Osteoblast (primary cell): ENCODE results near the gene UCHL1. TPM values are rescaled to one million over a fixed set of nuclear protein-coding genes. Genes with fewer than 3 reads are reported as not detected.

Source experiments
- DNase-seq: peaks from one replicate; pipeline ENCODE4 v3.0.0; 2011; ENCODE audit warnings: low spot score, mixed read lengths; ENCODE audit not compliant: insufficient read length; ENCODE audit errors: missing footprints
- H2AFZ ChIP-seq: 2 replicates; pipeline ENCODE4 v1.6.0; 2011; ENCODE audit warnings: mild to moderate bottlenecking, low read length
- H3K27ac ChIP-seq: 2 replicates; pipeline ENCODE4 v1.5.1; 2011; ENCODE audit warnings: mild to moderate bottlenecking, low read depth, low read length, moderate library complexity
- H3K27me3 ChIP-seq: 2 replicates; pipeline ENCODE4 v1.6.0; 2012; ENCODE audit warnings: mild to moderate bottlenecking, control low read depth, inconsistent platforms, low read length, moderate library complexity; ENCODE audit not compliant: insufficient read depth
- H3K36me3 ChIP-seq: 2 replicates; pipeline ENCODE4 v1.5.1; 2011; ENCODE audit warnings: mild to moderate bottlenecking, low read length, control low read depth, moderate library complexity; ENCODE audit not compliant: insufficient read depth
- H3K4me1 ChIP-seq: 2 replicates; pipeline ENCODE4 v1.5.1; 2011; ENCODE audit warnings: mild to moderate bottlenecking, low read length, control low read depth, moderate library complexity; ENCODE audit not compliant: insufficient read depth
- H3K4me2 ChIP-seq: 2 replicates; pipeline ENCODE4 v1.6.0; 2011; ENCODE audit warnings: mild to moderate bottlenecking, low read length; ENCODE audit not compliant: insufficient read depth
- H3K4me3 ChIP-seq: fragments of 200-600 bp; sonication (generic); 3 replicates; pipeline ENCODE4 v1.5.1; 2012; ENCODE audit warnings: mild to moderate bottlenecking, low read length, inconsistent platforms; ENCODE audit not compliant: insufficient read depth
- H3K79me2 ChIP-seq: 2 replicates; pipeline ENCODE4 v1.6.0; 2012; ENCODE audit warnings: mild to moderate bottlenecking, low read length, control low read depth, inconsistent platforms; ENCODE audit not compliant: insufficient read depth
- H3K9me3 ChIP-seq: 2 replicates; pipeline ENCODE4 v1.5.1; 2011; ENCODE audit warnings: low read depth, low read length, control low read depth
- H4K20me1 ChIP-seq: 2 replicates; pipeline ENCODE4 v1.6.0; 2012; ENCODE audit warnings: mild to moderate bottlenecking, low read length, control low read depth; ENCODE audit not compliant: insufficient read depth
- CTCF ChIP-seq: IDR thresholded peaks from 2 replicates; pipeline ENCODE4 v1.5.1; 2011; ENCODE audit warnings: mild to moderate bottlenecking, low read depth, low read length, moderate library complexity; ENCODE audit errors: extremely low read depth
- total RNA-seq: library from RNA; depleted of rRNA; stranded (reverse); fragments of >200 nt; gene quantifications from 2 replicates; pipeline ENCODE4 v1.2.3, GENCODE V29; 2012

UCHL1 gene
- total RNA-seq, 1 donor = 348 TPM

- Histone ChIP-seq H4K20me1 (no peaks in the 10 kb centered on the region), H3K4me3 (no peak overlapping the region), H3K79me2 (no peaks in the 10 kb centered on the region), H3K4me2 (no peak overlapping the region), H3K9me3 (no peaks in the 10 kb centered on the region), H3K36me3 (no peaks in the 10 kb centered on the region), H3K4me1 (no peaks in the 10 kb centered on the region), H2AFZ (no peak overlapping the region), H3K27ac (no peak overlapping the region), H3K27me3 (no peaks in the 10 kb centered on the region)
- DNase-seq = no peak
- no peak for TF ChIP-seq CTCF
Observed at GRCh38 chr4:41287005-41287404, 30.3 kb downstream of the UCHL1 start.

DNA sequence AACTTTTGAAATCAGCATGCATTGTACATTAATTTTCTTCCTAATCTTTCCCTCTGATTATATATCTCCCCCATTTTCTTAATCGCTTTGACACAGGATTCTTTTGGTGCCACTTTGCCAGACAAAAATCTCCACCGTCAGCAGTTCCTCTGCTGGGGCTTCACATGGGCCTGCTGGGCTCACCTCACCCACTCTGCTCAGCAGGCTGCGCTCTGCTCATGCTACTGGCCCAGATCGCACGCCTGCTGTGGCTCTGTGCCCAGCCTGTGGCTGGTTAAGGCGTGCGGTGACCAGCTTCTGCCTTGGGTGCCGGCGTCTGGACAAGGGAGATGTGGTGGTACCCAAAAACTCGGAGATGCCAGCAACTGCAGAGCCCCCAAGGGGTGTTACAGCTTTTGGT is 31.1 kb downstream of the UCHL1 start:
- Histone ChIP-seq H3K79me2 (no peaks in the 10 kb centered on the region), H3K27ac (no peak overlapping the region), H3K4me2 (no peak overlapping the region), H3K27me3 (no peaks in the 10 kb centered on the region), H3K9me3 (no peaks in the 10 kb centered on the region), H3K36me3 (no peaks in the 10 kb centered on the region), H3K4me3 (no peak overlapping the region), H2AFZ (no peak overlapping the region), H3K4me1 (no peaks in the 10 kb centered on the region), H4K20me1 (no peaks in the 10 kb centered on the region)
- TF ChIP-seq CTCF = no peak
- DNase-seq = peak; percentile 61

DNA sequence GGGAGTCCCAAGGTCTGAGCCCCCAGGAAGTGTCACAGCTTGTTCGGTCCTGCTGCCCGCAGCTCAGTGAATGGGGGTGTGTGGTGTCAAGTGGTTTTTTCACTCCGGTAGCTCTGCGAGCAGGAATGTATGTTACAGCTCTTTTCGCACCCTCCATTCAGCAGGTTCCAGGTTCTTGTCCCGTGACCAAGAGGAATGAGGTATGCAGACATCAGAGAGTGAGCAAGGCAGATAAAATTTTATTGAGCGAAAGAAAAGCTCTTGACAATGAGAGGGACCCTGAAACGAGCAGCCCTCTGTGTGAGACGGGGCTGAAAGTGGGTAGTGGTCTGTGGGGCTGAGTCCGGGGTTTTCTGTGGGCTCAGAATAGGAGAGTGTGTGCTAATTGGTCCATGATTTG is 31.5 kb downstream of the UCHL1 start:
- H3K9me3 ChIP-seq = no peaks in the 10 kb centered on the region
- no peaks in the 10 kb centered on the region for H4K20me1 ChIP-seq
- no peak overlapping the region for H3K27ac ChIP-seq
- no peak overlapping the region for H3K4me3 ChIP-seq
- no peak overlapping the region for H3K4me2 ChIP-seq
- no peaks in the 10 kb centered on the region for H3K79me2 ChIP-seq
- no peak for TF ChIP-seq CTCF
- H3K4me1 ChIP-seq = no peaks in the 10 kb centered on the region
- H3K36me3 ChIP-seq = no peaks in the 10 kb centered on the region
- H3K27me3 ChIP-seq = no peaks in the 10 kb centered on the region
- DNase-seq = no peak
- no peak overlapping the region for H2AFZ ChIP-seq

DNA sequence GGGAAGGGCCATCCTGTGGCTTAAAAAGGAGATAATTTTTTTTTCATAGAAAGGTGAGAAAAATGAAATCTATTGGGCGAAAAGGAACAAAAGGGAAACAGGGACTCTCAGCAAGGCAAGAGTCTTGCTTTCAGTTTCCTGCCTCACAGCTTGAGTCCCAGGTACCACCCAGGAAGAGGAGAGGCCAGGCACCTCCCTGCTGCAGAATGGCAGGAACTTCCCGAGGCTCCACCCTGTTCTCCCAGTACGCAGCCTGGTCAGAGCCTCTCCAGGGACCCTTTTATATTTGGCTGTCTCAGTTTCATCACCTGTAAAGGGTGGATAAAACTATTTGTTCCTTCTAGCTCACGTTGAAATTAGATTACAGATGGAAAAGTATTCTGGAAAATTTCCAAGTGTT is 33.8 kb downstream of the UCHL1 start:
- Histone ChIP-seq H3K4me1 (no peaks in the 10 kb centered on the region), H3K27ac (no peak overlapping the region), H3K4me3 (no peak overlapping the region), H4K20me1 (no peaks in the 10 kb centered on the region), H3K36me3 (no peaks in the 10 kb centered on the region), H2AFZ (no peak overlapping the region), H3K27me3 (no peaks in the 10 kb centered on the region), H3K4me2 (no peak overlapping the region), H3K79me2 (no peaks in the 10 kb centered on the region), H3K9me3 (no peaks in the 10 kb centered on the region)
- no peak for TF ChIP-seq CTCF
- DNase-seq = no peak
